ENCODE data around the gene MAP4K4. TPM values are rescaled to one million over a fixed set of nuclear protein-coding genes. Genes with fewer than 3 reads are reported as not detected.
A peak's percentile ranks its signal among the peaks of the same experiment; 100 is the strongest.

MAP4K4 gene
- total and polyA plus RNA-seq, 2 experiments from 2014 or later, result 59.1 to 84.4 TPM

DNA sequence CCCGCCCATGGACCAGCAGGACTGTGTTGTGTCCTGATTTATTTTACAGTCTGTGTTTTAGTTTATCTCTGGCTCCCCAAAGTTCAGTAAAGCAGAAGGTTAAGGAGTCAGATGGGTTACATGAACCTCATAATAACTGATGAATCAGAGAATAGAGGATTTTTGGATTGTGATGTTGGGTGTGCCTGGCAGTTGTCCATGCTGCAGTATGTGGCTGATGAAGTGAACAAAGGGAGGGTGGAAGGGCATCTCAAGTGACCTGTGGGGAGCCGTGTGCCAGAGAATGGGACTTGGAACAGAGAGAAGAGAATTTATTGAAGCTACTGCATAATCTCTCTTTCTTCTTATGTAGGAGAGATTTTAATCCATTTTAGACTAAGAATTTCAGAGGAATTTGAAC is 145.5 kb downstream of the MAP4K4 start:
- Histone ChIP-seq H3K9me3 (ENCODE audit: low read depth) (no peaks in the 10 kb centered on the region), H3K9me2 (replicated peaks; ENCODE audit: insufficient read depth) (no peaks in the 10 kb centered on the region), H4K20me1 (ENCODE audit: insufficient read depth, poor library complexity, severe bottlenecking) (no peaks in the 10 kb centered on the region), H3K4me2 (no peak overlapping the region), H3K4me1 (ENCODE audit: insufficient read depth) (no peaks in the 10 kb centered on the region), H2AFZ (no peak overlapping the region), H3K4me3 (no peak overlapping the region), H3K79me2 (peaks cover 13% of the 10 kb centered on the region), H3K27ac (no peak overlapping the region), H3K36me3 (replicated peaks; ENCODE audit: insufficient read depth, low read depth) (no peaks in the 10 kb centered on the region), H3K27me3 (no peaks in the 10 kb centered on the region)
- 94% methylated on average over 2 of the region's 2 CpGs for WGBS (ENCODE audit: low lambda C conversion rate, missing lambda C conversion rate)
- no peak for TF ChIP-seq EZH2 (IDR thresholded peaks at IDR 0.05; ENCODE audit: borderline replicate concordance)
- no peak for TF ChIP-seq CTCF (IDR thresholded peaks at IDR 0.05; ENCODE audit: poor library complexity)
- no peak for DNase-seq (ENCODE audit: low spot score)

- H3K4me1 ChIP-seq (ENCODE audit: insufficient read depth), result no peaks in the 10 kb centered on the region
- no peaks in the 10 kb centered on the region for H3K9me2 ChIP-seq (replicated peaks; ENCODE audit: insufficient read depth)
- 89% methylated on average over 6 of the region's 6 CpGs for WGBS (ENCODE audit: low lambda C conversion rate, missing lambda C conversion rate)
- no peaks in the 10 kb centered on the region for H4K20me1 ChIP-seq (ENCODE audit: insufficient read depth, poor library complexity, severe bottlenecking)
- no peak overlapping the region for H3K27ac ChIP-seq
- H3K27me3 ChIP-seq, result no peaks in the 10 kb centered on the region
- no peak overlapping the region for H2AFZ ChIP-seq
- peaks cover 15% of the 10 kb centered on the region for H3K79me2 ChIP-seq
- H3K4me2 ChIP-seq, result no peak overlapping the region
- H3K9me3 ChIP-seq (ENCODE audit: low read depth), result no peaks in the 10 kb centered on the region
- no peak for TF ChIP-seq CTCF (IDR thresholded peaks at IDR 0.05; ENCODE audit: poor library complexity)
- TF ChIP-seq EZH2 (IDR thresholded peaks at IDR 0.05; ENCODE audit: borderline replicate concordance), result no peak
- no peak for TF ChIP-seq EZH2phosphoT487 (IDR thresholded peaks at IDR 0.05; ENCODE audit: low read depth, severe bottlenecking, unreplicated experiment)
- no peaks in the 10 kb centered on the region for H3K36me3 ChIP-seq (replicated peaks; ENCODE audit: insufficient read depth, low read depth)
- DNase-seq (ENCODE audit: low spot score), result no peak
- H3K4me3 ChIP-seq, result no peak overlapping the region
Observed at GRCh38 chr2:101843471-101843870, 146.0 kb downstream of the MAP4K4 start.

- Histone ChIP-seq H3K79me2 (peaks cover 15% of the 10 kb centered on the region), H3K36me3 (replicated peaks; ENCODE audit: insufficient read depth, low read depth) (no peaks in the 10 kb centered on the region), H3K4me1 (ENCODE audit: insufficient read depth) (no peaks in the 10 kb centered on the region), H4K20me1 (ENCODE audit: insufficient read depth, poor library complexity, severe bottlenecking) (no peaks in the 10 kb centered on the region), H3K27ac (peak overlapping the region; percentile 21), H3K9me2 (replicated peaks; ENCODE audit: insufficient read depth) (no peaks in the 10 kb centered on the region), H3K27me3 (no peaks in the 10 kb centered on the region), H3K4me2 (no peak overlapping the region), H3K4me3 (no peak overlapping the region), H2AFZ (no peak overlapping the region), H3K9me3 (ENCODE audit: low read depth) (no peaks in the 10 kb centered on the region)
- DNase-seq (ENCODE audit: low spot score), result no peak
- TF ChIP-seq EZH2 (IDR thresholded peaks at IDR 0.05; ENCODE audit: borderline replicate concordance), result no peak
- TF ChIP-seq EZH2phosphoT487 (IDR thresholded peaks at IDR 0.05; ENCODE audit: low read depth, severe bottlenecking, unreplicated experiment), result no peak
- no peak for TF ChIP-seq CTCF (IDR thresholded peaks at IDR 0.05; ENCODE audit: poor library complexity)
- 96% methylated on average over 12 of the region's 12 CpGs for WGBS (ENCODE audit: low lambda C conversion rate, missing lambda C conversion rate)
Observed at GRCh38 chr2:101844055-101844635, 146.6 kb downstream of the MAP4K4 start.

- DNase-seq (ENCODE audit: low spot score), result no peak
- Histone ChIP-seq H3K27me3 (no peaks in the 10 kb centered on the region), H3K4me3 (no peak overlapping the region), H3K9me2 (replicated peaks; ENCODE audit: insufficient read depth) (no peaks in the 10 kb centered on the region), H2AFZ (no peak overlapping the region), H3K36me3 (replicated peaks; ENCODE audit: insufficient read depth, low read depth) (no peaks in the 10 kb centered on the region), H4K20me1 (ENCODE audit: insufficient read depth, poor library complexity, severe bottlenecking) (no peaks in the 10 kb centered on the region), H3K4me2 (no peak overlapping the region), H3K27ac (no peak overlapping the region), H3K4me1 (ENCODE audit: insufficient read depth) (no peaks in the 10 kb centered on the region), H3K79me2 (peaks cover 15% of the 10 kb centered on the region), H3K9me3 (ENCODE audit: low read depth) (no peaks in the 10 kb centered on the region)
- no peak for TF ChIP-seq EZH2 (IDR thresholded peaks at IDR 0.05; ENCODE audit: borderline replicate concordance)
- TF ChIP-seq CTCF (IDR thresholded peaks at IDR 0.05; ENCODE audit: poor library complexity), result no peak
- TF ChIP-seq EZH2phosphoT487 (IDR thresholded peaks at IDR 0.05; ENCODE audit: low read depth, severe bottlenecking, unreplicated experiment), result no peak
- WGBS (ENCODE audit: low lambda C conversion rate, missing lambda C conversion rate), result 95% methylated on average over 3 of the region's 3 CpGs
Observed at GRCh38 chr2:101846973-101847372, 149.5 kb downstream of the MAP4K4 start.
